HG03280 (cell line): ENCODE data around the gene PDPR.
"Not testable (repeated sequence)": the region's sequence is repeated elsewhere in the genome, so short reads cannot be mapped to it uniquely, and the experiment has no call there.

Experiments used
- ATAC-seq: cut with Tn5 transposase; IDR thresholded peaks from one replicate; pipeline ENCODE4 v1.9.1; 2021; ENCODE audit warnings: mild to moderate bottlenecking, moderate library complexity; ENCODE audit not compliant: unreplicated experiment

The PDPR gene

DNA sequence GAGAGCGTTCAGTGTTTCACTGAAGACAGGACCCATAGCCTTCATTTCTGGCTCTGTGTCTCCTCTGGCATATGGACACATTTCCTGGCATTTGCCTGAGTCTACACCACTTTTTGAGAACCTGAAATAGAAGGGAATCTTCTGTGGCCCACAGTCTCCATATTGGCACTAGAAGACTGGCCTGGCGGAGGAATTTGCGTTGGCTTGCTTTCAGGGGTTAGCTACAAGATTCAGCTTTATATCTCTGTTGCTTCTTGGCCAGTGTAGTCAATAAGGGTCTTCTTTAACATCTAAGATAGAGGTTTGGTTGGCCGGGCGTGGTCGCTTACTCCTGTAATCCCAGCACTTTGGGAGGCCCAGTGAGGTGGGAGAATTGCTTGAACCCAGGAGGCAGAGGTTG, 46.7 kb downstream of the PDPR start:
- ATAC-seq, result no peak

DNA sequence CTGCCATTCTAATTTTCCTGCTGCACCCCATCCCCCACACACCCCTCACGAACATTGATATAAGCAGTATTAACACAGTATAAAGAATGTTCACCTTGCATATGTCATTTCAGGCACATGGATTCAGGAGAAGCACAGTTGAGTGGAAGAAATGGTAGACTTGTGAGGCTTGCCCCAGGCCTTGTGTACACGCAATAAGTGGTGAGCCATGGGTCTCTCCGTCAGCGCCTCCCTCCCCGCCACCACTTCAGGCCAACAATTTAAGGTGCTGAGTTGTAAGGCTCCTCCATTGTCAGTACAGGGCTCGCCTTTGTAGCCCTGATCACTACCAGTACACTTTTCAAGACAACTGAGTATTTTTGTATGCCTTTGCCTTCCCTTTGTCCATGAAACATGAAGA, 47.2 kb downstream of the PDPR start:
- ATAC-seq, result no peak

- no peak for ATAC-seq
Measured at GRCh38 chr16:70162041-70162451, 47.9 kb downstream of the PDPR start.

DNA sequence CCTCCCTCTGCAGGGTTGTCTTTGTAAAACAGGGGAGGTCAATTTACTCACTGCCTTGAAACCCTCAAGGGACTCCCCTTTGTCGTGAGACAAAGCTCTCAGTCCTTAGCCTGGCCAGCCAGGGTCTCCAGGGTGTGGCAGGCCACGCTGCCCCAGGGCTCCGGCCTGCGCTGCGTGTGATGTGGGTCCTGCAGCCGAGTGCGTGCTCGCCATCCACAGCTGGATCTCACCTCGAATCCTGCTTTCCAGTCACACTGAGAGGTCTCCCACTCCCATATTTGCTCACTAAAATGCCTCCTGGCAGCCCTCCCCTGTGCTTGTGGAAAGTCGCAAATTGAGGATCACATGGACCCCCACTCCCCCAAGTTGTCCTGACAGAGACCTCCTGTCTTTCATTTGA, 49.5 kb downstream of the PDPR start:
- ATAC-seq, result no peak

DNA sequence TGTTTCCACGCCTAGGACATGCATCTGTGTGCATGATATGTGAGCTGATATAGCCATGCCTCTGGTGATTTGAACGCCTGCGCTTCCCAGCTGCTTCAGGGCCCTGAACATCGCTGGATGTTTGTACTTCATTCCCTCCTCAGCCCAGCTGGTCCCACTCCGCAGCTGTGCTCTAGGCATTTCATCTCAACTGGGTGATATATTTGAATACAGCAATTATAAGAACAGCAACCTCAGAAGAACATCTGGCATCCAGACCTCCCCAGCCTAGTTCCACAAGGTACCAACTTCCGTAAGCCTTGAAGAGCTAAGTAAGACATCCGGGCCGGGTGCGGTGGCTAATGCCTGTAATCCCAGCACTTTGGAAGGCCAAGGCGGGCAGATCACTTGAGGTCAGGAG, 52.6 kb downstream of the PDPR start:
- ATAC-seq, result not testable (repeated sequence)

DNA sequence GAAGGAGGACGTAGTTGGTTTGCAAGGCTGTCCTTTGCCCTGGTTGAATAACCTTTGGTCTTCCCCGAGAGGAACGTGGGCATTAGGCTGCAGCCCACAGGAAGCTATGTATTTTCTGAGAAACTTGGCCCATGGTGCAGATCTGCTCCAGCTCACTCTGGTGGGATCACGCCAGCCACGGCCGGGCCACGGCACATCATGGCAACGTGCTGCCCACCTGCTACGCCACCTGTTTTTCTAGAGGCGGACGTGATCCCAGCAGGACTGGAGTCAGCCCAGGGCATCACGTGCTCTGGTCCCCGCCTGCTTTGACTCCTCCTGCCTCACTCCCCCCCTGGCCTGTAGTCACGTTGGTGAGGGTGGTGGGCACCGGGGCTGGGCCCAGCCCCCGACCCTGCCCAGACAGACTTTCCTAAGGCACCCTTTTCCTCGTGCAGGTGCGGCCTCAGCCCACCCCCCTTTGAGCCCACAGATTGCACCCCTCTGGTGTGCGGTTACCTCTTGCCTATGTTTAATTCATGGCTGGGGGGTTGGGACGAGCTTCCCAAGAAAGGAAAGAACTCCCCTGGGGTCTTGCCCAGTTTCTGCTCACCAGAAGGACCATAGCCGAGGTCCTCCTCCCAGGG, 59.2 kb downstream of the PDPR start, which contains the start of gene CLEC18C:
Gene CLEC18C, plus strand, starts transcription at position 576 of the 626 bp plus-strand sequence. CDS start 492 bp downstream, outside the sequence.
- ATAC-seq, result not testable (repeated sequence)

DNA sequence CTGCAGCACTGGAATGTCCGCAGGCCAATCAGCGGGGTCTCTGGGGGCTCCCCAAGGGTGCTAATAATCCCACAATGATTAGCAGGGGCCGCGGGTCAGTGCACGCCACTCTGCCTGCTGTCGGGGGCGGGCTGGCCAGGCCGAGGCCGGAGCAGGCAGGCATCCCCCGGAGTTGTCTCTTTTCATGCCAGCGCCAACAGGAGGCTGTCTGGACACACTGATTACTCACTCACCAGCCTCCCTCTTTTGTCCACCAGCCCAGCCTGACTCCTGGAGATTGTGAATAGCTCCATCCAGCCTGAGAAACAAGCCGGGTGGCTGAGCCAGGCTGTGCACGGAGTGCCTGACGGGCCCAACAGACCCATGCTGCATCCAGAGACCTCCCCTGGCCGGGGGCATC, 59.8 kb downstream of the PDPR start:
- ATAC-seq, result not testable (repeated sequence)

- ATAC-seq, result not testable (repeated sequence)
Measured at GRCh38 chr16:70174387-70174932, 60.3 kb downstream of the PDPR start.

DNA sequence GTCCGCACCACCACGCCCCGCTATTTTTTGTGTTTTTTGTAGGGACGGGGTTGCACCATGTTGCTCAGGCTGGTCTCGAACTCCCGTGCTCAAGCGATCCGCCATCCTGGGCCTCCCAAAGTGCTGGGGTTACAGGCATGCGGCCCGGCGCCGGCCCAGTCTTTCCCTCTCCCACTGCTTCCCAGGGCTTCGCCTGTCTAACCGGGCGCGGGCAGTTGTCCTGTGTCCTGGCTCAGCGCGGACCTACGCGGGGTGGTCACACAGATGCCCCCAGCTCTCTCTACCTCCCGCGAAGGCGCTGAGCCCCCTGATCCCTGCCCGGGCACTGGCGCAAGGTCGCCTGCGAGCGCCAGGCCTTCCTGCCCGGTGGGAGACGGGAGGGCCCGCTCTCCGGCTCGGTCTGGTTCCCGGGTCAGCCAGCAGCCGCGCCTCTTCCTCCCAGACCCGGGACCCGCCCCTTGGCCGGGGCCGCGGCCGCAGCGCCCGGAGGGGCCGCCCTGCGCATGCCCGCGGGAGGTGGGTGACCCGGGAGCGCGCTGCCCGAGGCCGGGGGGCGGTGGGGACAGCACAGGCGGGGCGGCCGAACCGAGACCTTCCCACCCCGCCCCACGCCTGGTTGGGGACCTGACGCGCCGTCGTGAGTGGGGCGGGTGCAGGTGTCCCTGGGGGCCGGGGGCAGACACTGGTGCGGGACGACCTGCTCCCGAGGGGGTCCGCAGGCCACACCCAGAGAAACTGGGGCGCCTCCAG, 73.9 kb downstream of the PDPR start:
- not testable (repeated sequence) for ATAC-seq

GRCh38 chr16:70188608-70188915, 74.4 kb downstream of the PDPR start:
- ATAC-seq, result not testable (repeated sequence)

DNA sequence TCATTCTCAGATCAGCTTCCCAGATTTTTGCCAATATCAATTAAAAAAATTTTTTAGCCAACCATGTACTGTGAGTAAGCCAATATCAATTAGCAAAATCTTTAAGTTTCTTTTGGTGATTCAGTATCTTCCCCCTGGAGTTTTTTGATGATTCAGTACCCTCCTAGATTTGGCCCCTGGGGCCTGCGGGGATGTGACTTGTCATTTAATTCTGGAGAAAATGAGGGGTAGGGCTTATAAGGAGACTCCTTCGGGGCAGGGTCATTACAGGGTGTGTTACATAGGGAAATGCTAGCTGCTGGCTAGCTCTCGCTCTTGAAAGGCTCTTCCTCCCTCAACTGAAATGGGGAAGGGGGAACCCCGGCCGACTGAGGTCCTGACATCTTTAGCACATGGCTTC, 76.4 kb downstream of the PDPR start:
- ATAC-seq, result not testable (repeated sequence)

DNA sequence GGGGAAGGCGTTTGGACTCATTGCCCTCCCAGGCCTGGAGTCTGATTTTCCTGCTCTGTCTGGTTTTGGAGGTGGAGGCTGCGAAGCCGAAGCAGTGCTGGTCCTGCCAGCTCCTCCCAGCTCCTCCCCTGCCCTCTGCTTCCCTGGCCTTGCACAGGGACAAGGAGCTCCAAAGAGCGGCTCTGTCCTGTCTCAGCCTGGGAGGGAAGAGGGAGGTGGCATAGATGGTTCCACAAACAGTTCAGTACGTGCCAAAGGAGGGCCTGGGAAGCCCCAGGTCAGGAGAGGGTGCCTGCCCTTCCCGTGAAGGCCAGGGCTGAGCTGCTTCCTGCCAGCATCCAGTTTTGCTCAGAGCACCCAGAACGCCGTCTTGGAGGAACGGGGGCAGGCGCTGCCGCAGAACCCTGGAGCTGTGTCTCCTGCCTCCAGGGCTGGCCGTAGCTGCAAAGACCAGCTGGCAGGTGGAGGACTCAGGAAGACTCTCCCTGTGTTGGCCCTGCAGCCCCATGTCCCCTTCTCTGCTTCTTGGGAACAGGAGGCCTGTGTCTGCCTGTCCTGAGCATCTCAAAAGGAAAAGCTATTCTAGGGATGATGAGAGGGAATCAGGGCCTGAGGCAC, 82.7 kb downstream of the PDPR start:
- not testable (repeated sequence) for ATAC-seq

DNA sequence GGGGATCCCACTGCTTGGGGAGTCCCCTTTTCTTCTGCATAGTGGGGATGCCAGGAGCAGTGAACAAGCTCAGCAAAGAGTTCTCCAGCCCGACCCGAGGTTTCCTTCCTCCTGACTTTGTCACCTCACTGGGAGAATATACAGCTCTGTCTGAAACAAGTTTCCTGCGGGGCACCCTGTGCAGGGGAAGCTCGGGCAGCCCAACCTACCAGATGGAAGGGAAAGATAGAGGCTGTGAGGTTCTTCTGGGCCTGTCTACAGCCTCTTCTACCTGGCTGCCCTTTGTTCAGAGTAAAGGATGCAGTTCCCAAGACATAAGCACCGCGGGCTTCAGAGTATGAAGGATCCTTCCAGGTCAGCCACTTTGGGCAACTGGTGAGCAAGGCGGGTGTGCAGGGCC, 83.5 kb downstream of the PDPR start:
- not testable (repeated sequence) for ATAC-seq

DNA sequence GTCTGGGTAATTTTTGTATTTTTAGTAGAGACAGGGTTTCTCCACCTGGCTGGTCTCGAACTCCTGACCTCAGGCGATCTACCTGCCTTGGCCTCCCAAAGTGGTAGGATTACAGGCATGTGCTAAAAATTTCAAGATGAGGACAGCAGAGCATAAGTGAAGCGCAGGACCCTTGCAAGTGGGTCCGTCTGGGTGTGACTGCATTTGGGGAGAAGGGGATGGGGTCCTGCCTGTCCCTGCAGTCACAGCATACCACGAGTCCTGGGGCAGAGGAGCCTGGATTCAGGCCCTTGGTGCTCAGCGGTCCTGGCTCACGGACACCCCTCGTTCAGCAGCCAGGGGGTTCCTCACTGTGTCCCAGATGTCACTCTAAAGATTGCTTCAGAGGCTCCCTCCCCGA, 84.1 kb downstream of the PDPR start:
- not testable (repeated sequence) for ATAC-seq

- ATAC-seq, result not testable (repeated sequence)
Measured at GRCh38 chr16:70198666-70199065, 84.5 kb downstream of the PDPR start.

- ATAC-seq, result not testable (repeated sequence)
Measured at GRCh38 chr16:70199170-70199569, 85.0 kb downstream of the PDPR start.

DNA sequence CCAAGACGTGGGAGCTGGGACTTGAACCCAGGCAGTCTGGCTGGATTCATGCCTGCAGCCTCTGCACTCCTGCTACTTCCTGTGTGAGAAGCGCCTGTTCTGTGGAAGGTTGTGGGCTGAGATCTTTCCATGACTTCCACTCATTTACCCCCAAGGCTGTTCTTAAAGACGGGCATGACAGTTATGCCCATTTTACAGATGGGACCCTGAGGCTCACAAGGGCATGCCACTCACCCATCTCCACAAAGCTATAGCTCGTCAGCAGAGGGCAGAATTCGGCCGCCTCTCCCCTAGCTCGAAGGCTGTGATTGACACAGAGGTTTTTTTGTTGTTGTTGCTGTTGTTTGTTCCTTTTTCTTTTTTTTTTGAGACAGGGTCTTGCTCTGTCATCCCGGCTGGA, 85.9 kb downstream of the PDPR start:
- ATAC-seq, result not testable (repeated sequence)

GRCh38 chr16:70203508-70203907, 89.4 kb downstream of the PDPR start:
- not testable (repeated sequence) for ATAC-seq

- not testable (repeated sequence) for ATAC-seq
Measured at GRCh38 chr16:70204010-70204409, 89.9 kb downstream of the PDPR start.

DNA sequence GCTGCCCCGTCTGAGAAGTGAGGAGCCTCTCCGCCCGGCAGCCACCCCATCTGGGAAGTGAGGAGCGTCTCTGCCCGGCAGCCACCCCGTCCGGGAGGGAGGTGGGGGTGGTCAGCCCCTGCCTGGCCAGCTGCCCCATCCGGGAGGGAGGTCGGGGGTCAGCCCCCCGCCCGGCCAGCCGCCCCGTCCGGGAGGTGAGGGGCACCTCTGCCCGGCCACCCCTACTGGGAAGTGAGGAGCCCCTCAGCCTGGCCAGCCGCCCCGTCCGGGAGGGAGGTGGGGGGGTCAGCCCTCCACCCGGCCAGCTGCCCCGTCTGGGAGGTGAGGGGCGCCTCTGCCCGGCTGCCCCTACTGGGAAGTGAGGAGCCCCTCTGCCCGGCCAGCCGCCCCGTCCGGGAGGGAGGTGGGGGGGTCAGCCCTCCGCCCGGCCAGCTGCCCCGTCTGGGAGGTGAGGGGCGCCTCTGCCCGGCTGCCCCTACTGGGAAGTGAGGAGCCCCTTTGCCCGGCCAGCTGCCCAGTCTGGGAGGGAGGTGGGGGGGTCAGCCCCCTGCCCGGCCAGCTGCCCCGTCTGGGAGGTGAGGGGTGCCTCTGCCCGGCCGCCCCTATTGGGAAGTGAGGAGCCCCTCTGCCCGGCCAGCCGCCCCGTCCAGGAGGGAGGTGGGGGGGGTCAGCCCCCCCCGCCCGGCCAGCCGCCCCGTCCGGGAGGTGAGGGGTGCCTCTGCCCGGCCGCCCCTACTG, 90.7 kb downstream of the PDPR start:
- ATAC-seq, result not testable (repeated sequence)

DNA sequence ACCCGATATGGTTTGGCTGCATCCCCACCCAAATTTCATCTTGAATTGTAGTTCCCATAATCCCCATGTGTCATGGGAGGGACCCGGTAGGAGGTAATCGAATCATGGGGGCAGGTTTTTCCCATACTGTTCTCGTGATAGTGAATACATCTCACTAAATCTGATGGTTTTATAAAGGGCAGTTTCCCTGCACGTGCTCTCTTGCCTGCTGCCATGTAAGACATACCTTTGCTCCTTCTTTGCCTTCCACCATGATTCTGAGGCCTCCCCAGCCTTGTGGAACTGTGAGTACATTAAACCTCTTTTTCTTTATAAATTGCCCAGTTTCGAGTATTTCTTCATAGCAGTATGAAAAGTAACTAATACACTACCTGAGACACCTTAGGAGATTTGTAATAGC, 92.2 kb downstream of the PDPR start:
- ATAC-seq, result not testable (repeated sequence)
